ENCODE measurements around the gene PGM1.

DNA sequence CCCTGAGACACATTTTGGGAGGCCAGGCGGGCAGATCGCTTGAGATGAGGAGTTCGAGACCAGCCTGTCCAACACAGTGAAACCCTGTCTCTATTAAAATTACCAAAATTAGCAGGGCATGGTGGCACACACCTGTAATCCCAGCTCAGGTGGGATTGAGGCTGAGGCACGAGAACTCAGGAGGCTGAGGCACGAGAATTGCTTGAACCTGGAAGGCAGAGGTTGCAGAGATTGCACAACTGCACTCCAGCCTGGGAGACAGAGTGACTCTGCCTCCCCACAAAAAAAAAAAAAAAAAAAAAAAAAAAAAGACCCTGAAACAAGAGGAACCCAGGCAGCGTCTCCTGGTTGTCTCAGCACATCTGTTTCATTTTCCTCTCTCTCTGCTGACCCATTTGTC, 24.2 kb downstream of the PGM1 start:
- TF ChIP-seq POLR2AphosphoS5 (IDR thresholded peaks at IDR 0.05) (no peak), POLR2A (IDR thresholded peaks at IDR 0.05; ENCODE audit: low read depth) (no peak)
- TF ChIP-seq, protein P1, sequence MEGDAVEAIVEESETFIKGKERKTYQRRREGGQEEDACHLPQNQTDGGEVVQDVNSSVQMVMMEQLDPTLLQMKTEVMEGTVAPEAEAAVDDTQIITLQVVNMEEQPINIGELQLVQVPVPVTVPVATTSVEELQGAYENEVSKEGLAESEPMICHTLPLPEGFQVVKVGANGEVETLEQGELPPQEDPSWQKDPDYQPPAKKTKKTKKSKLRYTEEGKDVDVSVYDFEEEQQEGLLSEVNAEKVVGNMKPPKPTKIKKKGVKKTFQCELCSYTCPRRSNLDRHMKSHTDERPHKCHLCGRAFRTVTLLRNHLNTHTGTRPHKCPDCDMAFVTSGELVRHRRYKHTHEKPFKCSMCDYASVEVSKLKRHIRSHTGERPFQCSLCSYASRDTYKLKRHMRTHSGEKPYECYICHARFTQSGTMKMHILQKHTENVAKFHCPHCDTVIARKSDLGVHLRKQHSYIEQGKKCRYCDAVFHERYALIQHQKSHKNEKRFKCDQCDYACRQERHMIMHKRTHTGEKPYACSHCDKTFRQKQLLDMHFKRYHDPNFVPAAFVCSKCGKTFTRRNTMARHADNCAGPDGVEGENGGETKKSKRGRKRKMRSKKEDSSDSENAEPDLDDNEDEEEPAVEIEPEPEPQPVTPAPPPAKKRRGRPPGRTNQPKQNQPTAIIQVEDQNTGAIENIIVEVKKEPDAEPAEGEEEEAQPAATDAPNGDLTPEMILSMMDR (IDR thresholded peaks at IDR 0.05), result no peak
